Activated T-cell treated with anti-CD3 and anti-CD28 coated beads for 4 hours (primary cell): ENCODE results near the gene OR6C4.
"Not testable (repeated sequence)": the region's sequence is repeated elsewhere in the genome, so short reads cannot be mapped to it uniquely, and the experiment has no call there.

Experiments used
- DNase-seq: peaks from one replicate; pipeline ENCODE4 v3.0.0-alpha.2; 2020

Gene OR6C4

DNA sequence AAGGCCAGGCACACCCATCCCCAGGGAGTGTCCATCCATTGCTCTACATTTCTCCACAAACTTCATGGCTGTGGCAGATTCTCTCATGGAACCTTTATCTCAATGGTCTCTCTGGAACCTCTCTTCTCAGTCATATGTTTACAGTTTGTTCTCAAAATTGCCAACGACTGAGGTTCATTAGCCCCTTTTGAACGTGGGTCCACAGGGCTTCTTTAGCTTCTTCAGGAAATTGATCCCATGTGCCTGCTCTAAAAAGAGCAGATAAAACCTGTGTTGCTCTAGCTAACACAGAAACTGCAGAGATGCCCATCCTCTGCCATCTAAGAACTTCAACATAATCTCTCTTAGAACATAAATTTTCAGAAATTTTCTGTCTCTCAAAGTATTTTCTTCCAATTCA, at the start of gene OR6C4:
Gene OR6C4, plus strand, starts transcription at position 301 of the 400 bp plus-strand sequence. CDS start 1,625 bp downstream, outside the sequence.
- DNase-seq = no peak

DNA sequence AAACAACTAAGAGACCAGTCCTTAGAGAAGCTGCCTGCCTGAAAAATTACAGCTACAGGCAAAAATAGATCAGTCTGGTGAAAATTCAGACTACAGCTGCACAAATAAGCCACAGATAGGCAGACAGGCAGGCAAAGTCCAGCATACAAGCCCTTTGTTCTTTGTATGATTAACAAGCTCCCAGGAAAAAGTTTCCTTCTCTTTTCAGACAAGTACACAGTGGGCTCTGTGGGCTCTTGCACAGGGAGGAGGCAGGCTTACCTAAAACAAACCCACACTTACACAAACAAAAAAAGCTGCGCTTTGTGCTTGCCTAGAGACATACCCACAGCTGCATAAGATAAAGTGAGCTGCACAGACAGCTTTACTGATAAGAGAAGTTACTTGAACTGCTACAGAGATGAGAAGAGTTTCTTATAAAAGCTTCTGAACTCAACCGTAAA, 49.6 kb upstream of the OR6C4 start:
- no peak for DNase-seq

DNA sequence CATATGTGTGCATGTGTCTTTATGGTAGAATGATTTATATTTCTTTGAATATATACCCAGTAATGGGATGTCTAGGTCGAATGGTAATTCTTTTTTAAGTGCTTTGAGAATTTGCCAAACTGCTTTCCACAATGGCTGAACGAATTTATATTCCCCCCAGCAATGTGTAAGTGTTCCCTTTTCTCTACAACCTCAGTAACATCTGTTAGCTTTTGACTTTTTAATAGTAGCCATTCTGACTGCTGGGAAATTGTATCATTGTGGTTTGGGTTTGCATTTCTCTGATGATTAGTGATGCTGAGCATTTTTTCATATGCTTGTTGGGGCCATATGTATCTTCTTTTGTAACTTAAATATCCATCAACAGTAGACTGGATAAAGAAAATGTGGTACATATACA, 47.8 kb upstream of the OR6C4 start:
- DNase-seq = no peak

DNA sequence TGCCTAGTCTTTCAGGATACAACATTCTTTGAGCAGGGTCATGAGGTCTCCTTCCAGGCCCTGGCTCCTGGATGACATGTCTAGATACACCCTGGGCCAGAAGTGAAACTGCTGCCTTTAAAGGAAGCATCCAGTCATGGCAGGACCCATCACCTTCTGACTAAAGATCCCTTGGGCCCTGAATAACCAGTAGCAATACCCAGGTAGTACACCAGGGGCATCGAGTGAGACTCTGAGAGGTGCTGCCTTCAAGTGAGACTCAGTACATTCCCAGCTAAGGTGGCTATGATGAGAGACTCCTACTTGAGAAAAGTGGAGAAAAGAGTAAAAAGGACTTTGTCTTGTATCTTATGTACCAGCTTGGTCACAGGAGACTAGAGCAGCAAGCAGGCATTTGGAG, 33.7 kb upstream of the OR6C4 start:
- no peak for DNase-seq

DNA sequence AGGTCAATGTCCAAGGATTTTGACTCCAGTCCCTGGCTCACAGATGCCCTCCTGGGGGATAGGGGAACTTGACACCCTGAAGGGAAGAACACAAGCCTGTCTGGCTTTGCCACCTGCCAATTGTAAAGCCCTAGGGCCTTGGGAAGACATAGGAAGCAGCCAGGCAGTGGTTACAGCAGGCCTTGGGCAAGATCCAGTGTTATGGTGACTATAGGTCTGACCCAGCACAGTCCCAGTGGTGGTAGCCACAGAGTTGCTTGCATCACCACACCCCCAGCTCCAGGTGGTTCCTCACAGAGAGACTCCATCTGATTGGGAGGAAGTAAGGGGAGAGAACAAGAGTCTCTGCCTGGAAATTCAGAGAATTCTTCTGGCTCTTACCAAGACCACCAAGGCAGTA, 33.0 kb upstream of the OR6C4 start:
- DNase-seq = no peak

DNA sequence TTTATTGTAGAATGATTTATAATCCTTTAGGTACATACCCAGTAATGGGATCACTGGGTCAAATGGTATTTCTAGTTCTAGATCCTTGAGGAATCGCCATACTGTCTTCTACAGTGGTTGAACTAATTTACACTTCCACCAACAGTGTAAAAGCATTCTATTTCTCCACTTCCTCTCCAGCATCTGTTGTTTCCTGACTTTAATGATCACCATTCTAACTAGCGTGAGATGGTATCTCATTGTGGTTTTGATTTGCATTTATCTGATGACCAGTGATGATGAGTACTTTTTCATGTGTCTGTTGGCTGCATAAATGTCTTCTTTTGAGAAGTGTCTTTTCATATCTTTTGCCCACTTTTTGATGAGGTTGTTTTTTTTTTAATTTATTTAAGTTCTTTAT, 1.2 kb upstream of the OR6C4 start:
- not testable (repeated sequence) for DNase-seq

DNA sequence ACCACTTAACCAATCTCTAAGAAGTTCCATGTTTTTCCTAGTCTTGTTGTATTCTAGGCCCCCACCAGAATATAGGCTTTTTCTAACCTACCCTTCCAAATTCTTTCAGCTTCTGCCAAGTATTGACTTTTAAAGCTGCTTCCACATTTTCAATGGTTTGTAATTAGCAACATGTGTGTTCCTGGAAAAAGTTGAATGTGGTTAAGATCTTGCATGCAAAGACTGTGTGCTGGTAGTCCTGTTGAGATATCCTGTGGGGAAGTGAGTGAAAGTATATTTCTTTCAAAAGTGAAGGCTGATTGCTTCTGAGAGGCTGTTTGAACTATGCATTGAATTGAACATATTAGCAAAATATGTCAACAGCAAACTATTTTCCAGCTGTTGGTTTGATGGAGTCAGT, 646 bp upstream of the OR6C4 start:
- DNase-seq = no peak

DNA sequence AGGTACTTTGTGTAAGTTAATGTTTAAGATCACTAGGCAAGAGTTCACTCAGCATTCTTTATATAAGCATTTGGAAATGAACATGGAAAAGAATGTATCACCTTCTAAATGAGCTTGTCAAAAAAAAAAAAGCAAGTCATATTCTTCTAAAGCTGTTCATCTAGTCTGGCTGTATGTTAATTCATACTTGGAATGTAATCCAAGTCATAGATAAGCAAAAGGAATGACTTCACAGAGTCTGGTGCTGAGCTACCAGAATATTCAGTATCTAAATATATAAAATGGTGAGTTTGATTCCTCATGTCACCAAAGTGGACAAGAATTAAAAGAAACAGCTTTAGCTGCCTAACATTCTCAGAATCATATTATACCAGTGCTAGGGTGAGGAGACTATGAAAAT, 4.9 kb downstream of the OR6C4 start:
- DNase-seq = no peak

DNA sequence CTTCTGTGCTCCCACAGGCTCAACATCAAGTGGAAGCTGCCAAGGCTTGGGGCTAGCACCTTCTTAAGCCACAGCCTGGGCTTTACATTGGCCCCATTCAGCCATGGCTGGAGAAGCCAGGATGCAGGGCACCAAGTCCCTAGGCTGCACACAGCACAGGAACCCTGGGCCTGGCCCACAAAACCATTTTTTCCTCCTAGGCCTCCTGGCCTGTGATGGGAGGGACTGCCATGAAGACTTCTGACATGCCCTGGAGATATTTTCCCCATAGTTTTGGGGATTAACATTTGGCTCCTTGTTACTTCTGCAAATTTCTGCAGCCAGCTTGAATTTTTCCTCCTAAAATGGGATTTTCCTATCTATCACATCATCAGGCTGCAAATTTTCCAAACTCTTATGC, 20.7 kb downstream of the OR6C4 start:
- DNase-seq = not testable (repeated sequence)

DNA sequence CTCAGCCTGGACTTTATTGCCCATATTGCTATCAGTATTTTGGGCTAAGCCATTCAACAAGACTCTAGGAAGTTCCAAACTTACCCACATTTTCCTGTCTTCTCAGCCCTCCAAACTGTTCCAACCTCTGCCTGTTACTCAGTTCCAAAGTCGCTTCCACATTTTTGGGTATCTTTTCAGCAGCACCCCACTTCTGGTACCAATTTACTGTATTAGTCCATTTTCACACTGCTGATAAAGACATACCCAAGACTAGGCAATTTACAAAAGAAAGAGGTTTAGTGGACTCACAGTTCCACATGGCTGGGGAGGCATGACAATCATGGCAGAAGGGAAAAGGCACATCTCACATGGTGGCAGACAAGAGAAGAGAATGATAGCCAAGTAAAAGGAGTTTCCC, 21.3 kb downstream of the OR6C4 start:
- DNase-seq = not testable (repeated sequence)

DNA sequence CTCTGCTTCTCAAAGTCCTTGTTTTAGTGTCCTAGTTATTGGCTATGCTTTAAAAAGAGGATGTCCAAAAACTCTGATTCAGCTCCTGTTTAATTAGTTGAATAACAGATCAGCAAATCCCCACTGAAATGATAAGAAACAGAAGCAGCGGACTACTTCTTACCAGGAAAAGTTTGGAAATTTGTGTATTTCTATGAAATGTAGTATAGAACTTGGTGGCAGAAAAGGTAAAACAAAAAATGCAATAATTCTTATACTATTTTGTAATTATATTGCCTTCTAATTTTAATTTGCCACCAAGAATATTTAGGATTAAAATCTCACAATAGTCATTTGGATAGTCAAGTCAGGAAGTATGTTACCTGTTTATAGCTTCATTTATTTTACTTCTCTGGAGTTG, 22.8 kb downstream of the OR6C4 start, which contains the start of gene OR2AP1:
Gene OR2AP1, plus strand, starts transcription at position 301 of the 400 bp plus-strand sequence. CDS start 1,947 bp downstream, outside the sequence.
- no peak for DNase-seq

DNA sequence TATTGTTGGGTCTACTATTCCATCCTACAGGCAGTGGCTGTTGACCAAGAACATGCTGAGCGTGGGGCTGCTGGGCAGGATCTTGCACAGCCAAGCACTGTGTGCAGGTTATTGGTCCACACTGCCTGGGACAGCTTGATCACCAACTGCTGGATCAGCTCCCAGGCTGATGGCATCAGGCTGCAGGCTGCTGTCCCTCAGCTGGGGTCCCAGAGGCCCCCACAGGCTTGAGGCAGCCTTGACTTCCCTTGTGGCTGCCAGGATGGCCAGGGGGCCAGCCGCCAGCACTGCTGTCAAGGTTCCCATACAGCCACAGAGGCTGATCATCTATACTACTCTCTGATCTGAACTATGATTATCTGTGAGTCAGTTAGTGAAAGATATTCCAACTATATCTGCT, 32.7 kb downstream of the OR6C4 start:
- no peak for DNase-seq

DNA sequence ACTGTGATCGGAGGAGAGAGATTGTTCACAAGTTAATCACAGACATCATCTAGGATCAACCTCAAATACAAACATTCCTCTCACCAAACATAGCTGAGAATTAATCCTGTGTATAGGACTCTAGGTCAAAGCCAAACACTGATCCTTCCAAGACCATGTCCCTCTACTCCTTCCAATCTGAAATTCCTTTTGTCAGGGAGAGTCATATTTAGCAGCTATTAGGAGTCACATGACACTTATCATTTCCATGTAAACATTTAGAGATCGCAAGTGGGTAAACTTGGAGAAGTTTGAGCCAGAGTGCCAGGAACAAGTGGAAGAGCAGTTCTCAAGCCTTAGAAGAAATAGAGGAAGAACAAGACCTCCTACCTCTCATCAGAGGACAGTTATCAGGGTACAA, 36.4 kb downstream of the OR6C4 start:
- DNase-seq = no peak

DNA sequence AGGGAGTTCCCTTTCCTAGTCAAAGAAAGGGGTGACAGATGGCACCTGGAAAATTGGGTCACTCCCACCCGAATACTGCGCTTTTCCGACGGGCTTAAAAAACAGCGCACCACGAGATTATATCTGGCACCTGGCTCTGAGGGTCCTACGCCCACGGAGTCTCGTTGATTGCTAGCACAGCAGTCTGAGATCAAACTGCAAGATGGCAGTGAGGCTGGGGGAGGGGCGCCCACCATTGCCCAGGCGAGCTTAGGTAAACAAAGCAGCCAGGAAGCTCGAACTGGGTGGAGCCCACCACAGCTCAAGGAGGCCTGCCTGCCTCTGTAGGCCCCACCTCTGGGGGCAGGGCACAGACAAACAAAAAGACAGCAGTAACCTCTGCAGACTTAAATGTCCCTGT, 40.8 kb downstream of the OR6C4 start:
- DNase-seq = not testable (repeated sequence)
